Measurements from ENCODE around the gene SUMF1.
"Not testable (repeated sequence)": the region's sequence is repeated elsewhere in the genome, so short reads cannot be mapped to it uniquely, and the experiment has no call there.

Gene SUMF1

DNA sequence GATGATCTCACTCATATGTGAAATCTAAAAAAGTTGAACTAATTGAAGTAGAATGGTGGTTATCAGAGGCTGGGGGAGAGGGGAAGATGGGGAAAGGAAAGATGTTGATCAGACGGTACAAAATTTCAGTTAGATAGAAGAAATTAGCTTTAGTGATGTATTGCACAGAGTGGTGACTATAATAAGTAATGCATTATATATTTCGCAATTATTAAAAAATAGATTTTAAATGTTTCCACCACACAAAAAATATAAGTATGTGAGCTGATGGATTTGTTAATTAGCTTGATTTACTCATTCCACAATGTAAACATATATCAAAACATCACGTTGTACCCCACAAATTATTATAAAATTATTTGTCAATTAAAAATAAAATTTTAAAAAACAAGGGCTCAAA is 8.1 kb downstream of the SUMF1 start:
- DNase-seq: no peak

DNA sequence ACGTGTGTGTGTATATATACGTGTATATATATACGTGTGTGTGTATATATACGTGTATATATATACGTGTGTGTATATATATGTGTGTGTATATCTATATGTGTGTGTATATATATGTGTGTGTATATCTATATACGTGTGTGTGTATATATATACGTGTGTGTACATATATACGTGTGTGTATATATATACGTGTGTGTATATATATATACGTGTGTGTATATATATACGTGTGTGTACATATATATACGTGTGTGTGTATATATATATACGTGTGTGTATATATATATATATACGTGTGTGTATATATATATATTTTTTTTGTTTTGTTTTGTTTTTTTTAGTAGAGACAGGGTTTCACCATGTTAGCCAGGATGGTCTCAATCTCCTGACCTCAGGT is 10.3 kb downstream of the SUMF1 start:
- not testable (repeated sequence) for DNase-seq

DNA sequence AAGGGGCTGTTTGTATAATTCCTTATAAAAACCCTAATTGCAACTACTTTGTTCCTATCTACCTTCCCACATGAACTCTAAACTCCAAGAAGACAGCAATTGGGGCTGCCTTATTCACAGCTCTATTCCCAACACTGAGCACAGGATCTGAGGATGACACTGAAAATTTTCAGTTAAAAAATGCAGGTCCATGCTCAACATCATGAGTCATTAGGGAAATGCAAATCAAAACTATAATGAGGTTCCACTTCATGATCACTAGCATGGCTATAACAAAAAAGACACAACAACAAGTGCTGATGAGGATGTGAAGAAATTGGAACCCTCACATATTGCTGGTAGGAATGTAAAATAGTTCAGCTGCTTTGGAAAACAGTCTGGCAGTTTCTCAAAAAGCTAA is 12.9 kb downstream of the SUMF1 start:
- no peak for DNase-seq

DNA sequence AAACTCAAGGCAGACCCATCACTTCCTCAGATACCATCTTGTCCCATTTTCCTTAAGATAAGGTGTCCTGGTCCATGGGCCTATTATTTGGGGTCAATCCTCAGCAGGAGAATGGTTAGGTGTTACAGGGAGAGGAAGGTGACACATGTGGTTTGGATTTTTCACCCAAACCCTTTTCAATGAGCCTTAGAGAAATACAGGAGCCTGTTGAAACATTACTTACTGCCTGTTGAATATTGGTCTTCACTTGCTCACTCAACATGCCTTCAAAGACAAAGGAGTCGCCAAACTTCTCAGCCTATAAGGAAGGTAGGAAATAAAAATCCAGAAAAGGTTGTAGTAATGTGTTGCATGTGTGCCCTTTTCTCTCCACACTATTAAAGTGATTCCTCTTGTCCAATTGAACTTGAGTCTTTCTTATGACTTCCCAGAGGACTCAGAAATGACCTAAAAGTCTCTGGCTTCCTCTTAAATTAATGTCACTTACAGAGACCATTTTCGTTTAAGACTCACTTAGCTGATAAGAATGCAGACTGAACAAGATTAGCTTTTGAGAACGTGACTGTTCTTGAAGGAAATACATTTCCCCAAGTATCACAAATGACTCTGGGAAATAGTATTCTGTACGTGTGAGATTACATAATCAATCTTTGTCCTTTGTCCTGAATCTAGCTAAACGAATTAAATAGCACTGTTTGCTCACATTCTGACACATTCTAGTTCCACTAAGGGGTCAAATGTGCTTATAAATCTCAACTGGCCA is 17.8 kb downstream of the SUMF1 start:
- DNase-seq: no peak

DNA sequence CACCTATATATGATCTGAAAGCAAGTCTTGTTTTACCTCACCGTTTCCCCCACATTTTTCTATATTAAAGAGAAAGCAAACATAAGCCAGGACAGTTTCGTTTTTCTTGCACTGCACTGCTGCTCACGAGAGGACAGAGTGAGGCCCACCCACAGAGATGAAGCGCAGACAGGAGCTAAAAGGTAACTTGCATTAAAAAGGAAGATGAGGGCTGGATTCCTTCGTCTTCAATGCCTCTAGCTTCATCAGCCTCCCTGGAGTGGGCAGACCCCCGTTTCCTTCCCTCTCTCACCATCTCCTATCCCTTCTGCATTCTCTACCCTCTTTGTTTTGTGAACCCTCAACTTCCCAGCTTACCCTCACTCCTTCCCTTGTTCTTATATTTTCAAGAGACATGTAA is 18.9 kb downstream of the SUMF1 start:
- DNase-seq: no peak

GRCh38 chr3:4447295-4447999 is 19.6 kb downstream of the SUMF1 start:
- DNase-seq: no peak

DNA sequence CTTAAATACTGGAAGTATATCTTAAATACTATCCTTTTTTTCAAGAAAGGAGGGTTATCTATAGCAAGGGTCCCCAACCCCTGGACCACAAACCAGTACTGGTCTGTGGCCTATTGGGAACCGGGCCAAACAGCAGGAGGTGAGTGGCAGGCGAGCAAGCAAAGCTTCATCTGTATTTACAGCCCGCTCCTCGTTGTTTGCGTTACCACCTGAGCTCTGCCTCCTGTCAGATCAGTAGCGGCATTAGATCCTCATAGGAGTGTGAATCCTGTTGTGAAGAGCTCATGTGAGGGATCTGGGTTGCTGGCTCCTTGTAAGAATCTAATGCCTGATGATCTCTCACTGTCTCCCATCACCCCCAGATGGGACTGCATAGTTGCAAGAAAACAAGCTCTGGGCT is 26.1 kb downstream of the SUMF1 start:
- DNase-seq: no peak

DNA sequence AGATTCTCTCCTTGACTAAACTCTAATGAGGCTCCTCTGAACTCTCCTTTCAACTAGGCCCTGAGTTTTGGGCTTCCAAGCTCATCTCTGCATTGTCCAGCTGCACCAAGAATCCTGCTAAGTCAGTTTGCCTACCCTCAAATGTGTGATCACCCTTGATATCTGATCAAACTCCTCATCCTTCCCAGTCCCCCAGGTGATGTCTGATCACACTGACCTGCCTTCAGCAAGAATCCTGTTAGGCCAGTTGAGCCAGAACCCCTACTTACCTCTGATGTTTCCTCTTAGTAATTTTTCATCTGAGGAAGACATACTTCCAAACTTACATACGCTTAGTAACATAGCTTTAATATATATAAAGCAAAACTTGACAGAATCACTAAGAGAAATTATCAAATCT is 28.8 kb downstream of the SUMF1 start:
- DNase-seq: no peak

DNA sequence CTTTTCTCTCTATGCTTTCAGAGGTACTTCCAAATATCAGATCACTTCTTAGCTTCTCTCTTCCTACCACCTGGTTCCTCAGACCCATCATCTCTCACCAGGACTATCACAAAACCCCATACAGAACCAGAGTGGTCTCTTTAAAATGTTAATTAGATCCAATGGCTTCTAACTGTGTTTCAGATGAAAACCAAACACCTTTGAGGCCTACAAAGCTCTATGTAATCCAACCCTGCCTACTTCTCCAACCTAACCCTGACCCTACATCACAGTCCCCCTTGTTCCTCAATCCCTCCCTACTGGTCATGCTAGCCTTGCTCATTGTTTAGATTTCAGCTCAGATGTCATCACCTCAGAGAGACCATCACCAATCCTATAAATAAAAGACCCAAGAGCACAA is 34.8 kb downstream of the SUMF1 start:
- DNase-seq: no peak

GRCh38 chr3:4429648-4430350 is 37.3 kb downstream of the SUMF1 start:
- DNase-seq: no peak

- DNase-seq: no peak
Measured at GRCh38 chr3:4426782-4427344, 40.2 kb downstream of the SUMF1 start.

GRCh38 chr3:4426261-4426781 is 40.7 kb downstream of the SUMF1 start:
- no peak for DNase-seq

DNA sequence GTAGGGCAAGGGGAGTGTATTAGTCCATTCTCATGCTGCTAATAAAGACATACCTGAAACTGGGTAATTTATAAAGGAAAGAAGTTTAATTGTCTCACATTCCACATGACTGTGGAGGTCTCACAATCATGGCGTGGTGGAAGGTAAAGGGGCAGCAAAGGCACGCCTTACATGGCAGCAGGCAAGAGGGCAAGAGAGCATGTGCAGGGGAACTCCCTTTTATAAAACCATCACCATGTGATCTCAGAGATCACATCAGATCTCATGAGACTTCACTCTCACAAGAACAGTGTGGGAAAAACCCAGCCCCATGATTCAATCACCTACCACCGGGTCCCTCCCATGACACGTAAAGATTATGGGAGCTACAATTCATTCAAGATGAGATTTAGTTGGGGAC is 41.4 kb downstream of the SUMF1 start:
- no peak for DNase-seq

DNA sequence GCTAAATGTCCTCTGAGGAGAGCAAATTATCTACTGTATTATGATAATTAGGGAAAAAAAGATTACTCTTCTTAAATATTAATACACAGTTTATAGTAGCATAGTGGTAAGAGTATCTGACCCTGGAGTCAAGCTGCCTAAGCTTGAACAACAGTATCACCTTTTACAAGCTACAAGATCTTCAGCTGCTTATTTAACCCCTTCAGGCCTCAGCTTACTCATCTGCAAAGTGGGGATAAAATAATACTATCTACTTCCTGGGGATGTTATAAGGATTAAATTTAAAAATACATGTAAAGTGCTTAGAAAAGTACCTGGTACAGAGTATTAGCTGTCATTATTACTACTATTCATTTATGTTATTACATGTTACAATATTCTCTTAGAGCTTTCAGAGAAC is 42.0 kb downstream of the SUMF1 start:
- DNase-seq: no peak

DNA sequence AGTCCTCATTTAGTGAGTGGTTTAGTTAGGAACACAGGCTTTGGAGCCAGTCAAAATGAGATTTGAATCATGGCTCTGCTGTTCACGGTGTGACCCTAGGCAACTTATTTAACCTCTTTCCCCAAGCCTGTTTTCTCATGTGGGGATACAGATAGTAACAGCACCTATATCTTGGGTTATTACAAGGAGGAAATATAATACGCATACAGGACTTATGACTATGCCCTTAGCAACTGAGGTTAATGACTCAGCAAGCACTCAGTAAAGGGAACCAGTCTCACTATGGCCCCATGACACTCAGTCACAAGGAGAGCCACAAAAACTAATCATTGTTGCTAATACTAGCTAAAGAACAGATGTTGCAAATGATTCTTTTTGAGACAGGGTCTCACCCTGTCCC is 45.9 kb downstream of the SUMF1 start:
- peak in 1 of 2 donors; percentile 41 for DNase-seq

DNA sequence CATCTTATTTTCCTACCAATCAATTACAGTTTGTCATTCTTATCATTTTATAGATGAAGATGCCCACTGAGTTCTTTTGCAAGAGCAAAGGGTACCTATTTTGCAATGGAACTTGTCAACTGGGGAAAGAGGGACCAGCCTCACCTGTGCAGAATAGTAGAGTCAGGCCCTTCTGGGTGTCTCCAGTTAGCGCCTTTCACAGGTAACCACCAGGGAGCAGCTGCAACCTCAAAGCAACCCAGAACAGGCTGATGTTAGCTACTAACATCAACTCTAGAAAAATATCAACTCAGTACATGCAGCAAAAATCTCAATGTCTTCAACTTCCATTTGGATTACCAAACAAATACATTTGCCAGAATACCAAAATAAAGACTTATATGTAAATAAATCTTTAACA is 47.1 kb downstream of the SUMF1 start:
- no peak for DNase-seq

- DNase-seq: no peak
Measured at GRCh38 chr3:4419386-4419785, 47.7 kb downstream of the SUMF1 start.

DNA sequence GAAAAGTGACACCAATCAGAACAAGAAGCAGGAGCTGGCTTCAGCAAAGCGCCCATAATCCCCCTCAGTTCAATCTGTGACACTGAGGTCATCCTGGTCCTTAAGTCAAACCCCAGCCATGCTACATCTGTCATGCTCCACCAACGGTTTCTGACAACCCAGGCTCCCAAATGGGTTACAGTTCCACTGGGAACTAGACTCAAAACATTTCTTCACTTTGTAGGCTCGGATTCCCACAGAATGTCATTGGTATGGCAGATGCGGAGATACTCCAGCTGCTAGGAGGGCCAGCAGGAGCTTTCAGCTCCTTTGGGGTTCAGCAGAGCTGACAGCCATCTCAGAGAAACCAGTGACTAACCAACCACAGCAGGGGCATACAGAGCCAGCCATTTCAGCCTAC is 48.9 kb downstream of the SUMF1 start:
- DNase-seq: no peak

- DNase-seq: no peak
Measured at GRCh38 chr3:4417449-4417848, 49.6 kb downstream of the SUMF1 start.

GRCh38 chr3:4416961-4417360 is 50.1 kb downstream of the SUMF1 start:
- DNase-seq: no peak

DNA sequence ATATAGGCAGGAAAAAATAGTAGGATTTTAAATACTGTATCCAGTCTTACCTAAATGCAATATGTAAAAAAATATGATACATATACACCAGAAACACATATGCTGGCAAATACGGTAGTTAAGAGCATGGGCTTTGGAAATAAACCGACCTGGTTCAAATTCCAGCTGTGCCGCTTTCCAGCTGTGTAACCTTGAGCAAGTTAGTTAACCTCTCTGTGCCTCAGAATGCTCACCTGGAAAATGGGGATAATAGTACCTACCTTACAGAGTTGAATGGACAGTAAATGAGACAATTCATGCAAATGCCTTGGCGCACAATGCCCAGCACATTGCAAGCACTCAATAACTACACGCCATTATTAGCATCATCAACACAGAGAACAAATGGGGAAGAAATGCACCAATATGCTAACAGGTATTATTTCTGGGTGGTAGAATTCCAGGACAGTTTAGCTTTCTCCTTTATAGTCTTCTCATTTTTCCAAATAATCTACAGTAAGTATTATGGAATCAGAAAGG is 50.6 kb downstream of the SUMF1 start:
- no peak for DNase-seq

- no peak for DNase-seq
Measured at GRCh38 chr3:4413467-4413866, 53.6 kb downstream of the SUMF1 start.

- no peak for DNase-seq
Measured at GRCh38 chr3:4411833-4412232, 55.2 kb downstream of the SUMF1 start.

Measured in CD4-positive, alpha-beta T cell treated with Interleukin-1 beta for 1 hour (primary cell).